ENCODE results near the gene PRPF8. TPM values are rescaled to one million over a fixed set of nuclear protein-coding genes. Genes with fewer than 3 reads are reported as not detected.

Gene PRPF8
- total RNA-seq, 1 experiment from 2014 or later: 439 TPM

- DNase-seq (ENCODE audit: low spot score): no peak
- H3K4me3 ChIP-seq (ENCODE audit: low read depth, low read length, poor library complexity, severe bottlenecking): no peak overlapping the region
- H3K36me3 ChIP-seq (ENCODE audit: insufficient read depth, low read length, poor library complexity, severe bottlenecking): no peaks in the 10 kb centered on the region
- H3K9me3 ChIP-seq (ENCODE audit: low read depth, low read length, poor library complexity, severe bottlenecking): no peaks in the 10 kb centered on the region
- CTCF ChIA-PET: no interaction called here
- BruUV-seq (replicated peaks): no TSS peak
- intact Hi-C loops (cut with micrococcal nuclease; ENCODE audit: unreplicated experiment): no loop called here
- no peak for TF ChIP-seq EZH2 (IDR thresholded peaks at IDR 0.05; ENCODE audit: borderline replicate concordance, low read depth, low read length, poor library complexity, severe bottlenecking)
- TF ChIP-seq, protein P1, sequence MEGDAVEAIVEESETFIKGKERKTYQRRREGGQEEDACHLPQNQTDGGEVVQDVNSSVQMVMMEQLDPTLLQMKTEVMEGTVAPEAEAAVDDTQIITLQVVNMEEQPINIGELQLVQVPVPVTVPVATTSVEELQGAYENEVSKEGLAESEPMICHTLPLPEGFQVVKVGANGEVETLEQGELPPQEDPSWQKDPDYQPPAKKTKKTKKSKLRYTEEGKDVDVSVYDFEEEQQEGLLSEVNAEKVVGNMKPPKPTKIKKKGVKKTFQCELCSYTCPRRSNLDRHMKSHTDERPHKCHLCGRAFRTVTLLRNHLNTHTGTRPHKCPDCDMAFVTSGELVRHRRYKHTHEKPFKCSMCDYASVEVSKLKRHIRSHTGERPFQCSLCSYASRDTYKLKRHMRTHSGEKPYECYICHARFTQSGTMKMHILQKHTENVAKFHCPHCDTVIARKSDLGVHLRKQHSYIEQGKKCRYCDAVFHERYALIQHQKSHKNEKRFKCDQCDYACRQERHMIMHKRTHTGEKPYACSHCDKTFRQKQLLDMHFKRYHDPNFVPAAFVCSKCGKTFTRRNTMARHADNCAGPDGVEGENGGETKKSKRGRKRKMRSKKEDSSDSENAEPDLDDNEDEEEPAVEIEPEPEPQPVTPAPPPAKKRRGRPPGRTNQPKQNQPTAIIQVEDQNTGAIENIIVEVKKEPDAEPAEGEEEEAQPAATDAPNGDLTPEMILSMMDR (conservative IDR thresholded peaks at IDR 0.05; ENCODE audit: low read depth, low read length): no peak
- no peak overlapping the region for H3K27ac ChIP-seq (ENCODE audit: low read depth, low read length, poor library complexity, severe bottlenecking)
- POLR2A ChIA-PET (ENCODE audit: low non-redundant PET): no interaction called here
- peaks cover 3% of the 10 kb centered on the region for H3K4me1 ChIP-seq (ENCODE audit: insufficient read depth, low read length, poor library complexity, severe bottlenecking)
- no peaks in the 10 kb centered on the region for H3K27me3 ChIP-seq (replicated peaks; ENCODE audit: insufficient read depth, low read depth, low read length, poor library complexity)
Measured at GRCh38 chr17:1726626-1727257, 42.1 kb upstream of the PRPF8 start.

GRCh38 chr17:1725642-1726511 lies 41.2 kb upstream of the PRPF8 start:
- Histone ChIP-seq H3K27ac (ENCODE audit: low read depth, low read length, poor library complexity, severe bottlenecking) (no peak overlapping the region), H3K4me1 (ENCODE audit: insufficient read depth, low read length, poor library complexity, severe bottlenecking) (peaks cover 3% of the 10 kb centered on the region), H3K4me3 (ENCODE audit: low read depth, low read length, poor library complexity, severe bottlenecking) (no peak overlapping the region), H3K27me3 (replicated peaks; ENCODE audit: insufficient read depth, low read depth, low read length, poor library complexity) (no peaks in the 10 kb centered on the region), H3K36me3 (ENCODE audit: insufficient read depth, low read length, poor library complexity, severe bottlenecking) (no peaks in the 10 kb centered on the region), H3K9me3 (ENCODE audit: low read depth, low read length, poor library complexity, severe bottlenecking) (no peaks in the 10 kb centered on the region)
- no peak for DNase-seq (ENCODE audit: low spot score)
- CTCF ChIA-PET: no interaction called here
- POLR2A ChIA-PET (ENCODE audit: low non-redundant PET): no interaction called here
- intact Hi-C loops (cut with micrococcal nuclease; ENCODE audit: unreplicated experiment): no loop called here
- TF ChIP-seq EZH2 (IDR thresholded peaks at IDR 0.05; ENCODE audit: borderline replicate concordance, low read depth, low read length, poor library complexity, severe bottlenecking): no peak
- TF ChIP-seq, protein P1 (conservative IDR thresholded peaks at IDR 0.05; ENCODE audit: low read depth, low read length): no peak
- BruUV-seq (replicated peaks): TSS peak; percentile 34

DNA sequence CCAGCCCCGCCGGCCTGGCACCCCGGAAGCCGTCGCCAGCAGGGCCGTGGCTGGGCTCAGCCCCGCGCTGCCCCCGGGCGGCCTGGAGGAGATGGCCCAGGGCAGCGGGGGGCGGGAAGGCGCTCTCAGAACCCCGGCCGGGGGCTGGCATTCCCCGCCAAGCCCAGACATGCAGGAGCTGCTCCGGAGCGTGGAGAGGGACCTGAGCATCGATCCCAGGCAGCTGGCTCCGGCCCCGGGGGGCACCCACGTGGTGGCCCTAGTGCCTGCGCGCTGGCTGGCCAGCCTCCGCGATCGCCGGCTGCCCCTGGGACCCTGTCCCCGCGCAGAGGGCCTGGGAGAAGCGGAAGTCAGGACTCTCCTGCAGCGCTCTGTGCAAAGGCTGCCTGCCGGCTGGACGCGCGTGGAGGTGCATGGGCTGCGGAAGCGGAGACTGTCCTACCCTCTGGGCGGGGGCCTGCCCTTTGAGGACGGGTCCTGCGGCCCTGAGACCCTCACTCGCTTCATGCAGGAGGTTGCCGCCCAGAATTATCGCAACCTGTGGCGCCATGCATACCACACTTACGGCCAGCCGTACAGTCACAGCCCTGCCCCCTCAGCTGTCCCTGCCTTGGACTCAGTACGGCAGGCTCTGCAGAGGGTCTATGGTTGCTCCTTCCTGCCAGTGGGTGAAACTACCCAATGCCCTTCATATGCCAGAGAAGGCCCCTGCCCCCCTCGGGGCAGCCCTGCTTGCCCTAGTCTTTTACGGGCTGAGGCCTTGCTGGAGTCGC lies 40.4 kb upstream of the PRPF8 start:
- CTCF ChIA-PET: interaction anchor here (0.5 kb wide), 1 partner anchor 158 kb away, joined by 4 read pairs; no protein-coding TSS in a partner anchor
- H3K36me3 ChIP-seq (ENCODE audit: insufficient read depth, low read length, poor library complexity, severe bottlenecking): no peaks in the 10 kb centered on the region
- POLR2A ChIA-PET (ENCODE audit: low non-redundant PET): no interaction called here
- intact Hi-C loops (cut with micrococcal nuclease; ENCODE audit: unreplicated experiment): loop anchor here (5.0 kb wide), 1 partner anchor 37 kb away; the partner anchor contains the start of gene SERPINF1
- no TSS peak for BruUV-seq (replicated peaks)
- H3K27me3 ChIP-seq (replicated peaks; ENCODE audit: insufficient read depth, low read depth, low read length, poor library complexity): no peaks in the 10 kb centered on the region
- DNase-seq (ENCODE audit: low spot score): peak; percentile 28
- H3K27ac ChIP-seq (ENCODE audit: low read depth, low read length, poor library complexity, severe bottlenecking): peak overlapping the region; percentile 65
- peak overlapping the region; percentile 71 for H3K4me3 ChIP-seq (ENCODE audit: low read depth, low read length, poor library complexity, severe bottlenecking)
- TF ChIP-seq, protein P1 (conservative IDR thresholded peaks at IDR 0.05; ENCODE audit: low read depth, low read length): no peak
- H3K4me1 ChIP-seq (ENCODE audit: insufficient read depth, low read length, poor library complexity, severe bottlenecking): peaks cover 3% of the 10 kb centered on the region
- no peaks in the 10 kb centered on the region for H3K9me3 ChIP-seq (ENCODE audit: low read depth, low read length, poor library complexity, severe bottlenecking)
